Psoas muscle (tissue), 8 donors: ENCODE results near the gene YTHDC1. TPM values are rescaled to one million over a fixed set of nuclear protein-coding genes. Genes with fewer than 3 reads are reported as not detected.
A peak's percentile ranks its signal among the peaks of the same experiment; 100 is the strongest.

Source experiments
- ATAC-seq, 4 donors: fragments of 200-7000 bp; cut with Tn5 transposase; one replicate each; pipeline ENCODE4 v1.9.1; 2020; ENCODE audit warnings: moderate library complexity in 3 of 4, mild to moderate bottlenecking in 2 of 4
- DNase-seq, 2 donors: peaks; one replicate each; pipeline ENCODE4 v3.0.0-alpha.2; 2020
- H3K27ac ChIP-seq: fragments of 200-600 bp; one replicate; pipeline ENCODE4 v1.8.0; 2022
- H3K27me3 ChIP-seq, 3 donors: fragments of 200-600 bp in 1 of 3; one replicate each; pipeline versions ENCODE4 v1.6.1 to v1.8.0; 2013 to 2022; ENCODE audit warnings: low read length in 2 of 3, mild to moderate bottlenecking in 2 of 3, moderate library complexity in 1 of 3; ENCODE audit not compliant: insufficient read depth in 3 of 3
- H3K36me3 ChIP-seq, 2 donors: fragments of 200-600 bp in 1 of 2; one replicate each; pipeline versions ENCODE4 v1.6.1 to v1.8.0; 2013 to 2022; ENCODE audit warnings: low read depth in 1 of 2, mild to moderate bottlenecking in 1 of 2, moderate library complexity in 1 of 2; ENCODE audit not compliant: insufficient read depth in 1 of 2
- H3K4me1 ChIP-seq: fragments of 200-600 bp; one replicate; pipeline ENCODE4 v1.8.0; 2022
- H3K4me3 ChIP-seq: fragments of 200-600 bp; one replicate; pipeline ENCODE4 v1.8.0; 2022; ENCODE audit warnings: mild to moderate bottlenecking
- H3K9me3 ChIP-seq: fragments of 200-600 bp; one replicate; pipeline ENCODE4 v1.8.0; 2022
- CTCF ChIP-seq: fragments of 200-600 bp; IDR thresholded peaks from one replicate; pipeline ENCODE4 v1.8.0; 2022; ENCODE audit warnings: antibody characterized with exemption
- WGBS, 3 donors: extraction: QIAGEN DNeasy Blood & Tissue Kit; methylation state at CpG; one replicate each; pipeline versions ENCODE4 v1.1.6 to v1.1.7; 2013; 5-methylcytosine and 5-hydroxymethylcytosine counted together
- intact Hi-C, 2 donors: fragments of 100-400 bp; cut with DNase I; formaldehyde crosslinking; loops; one replicate each; pipeline versions ENCODE4 v1.11.0 to v1.14.2; 2022
- polyA plus RNA-seq, 3 donors: library from polyadenylated mRNA; stranded (reverse); fragments of 200-250 nt; gene quantifications; one replicate each; pipeline ENCODE4 v1.2.3, GENCODE V29; 2013
- total RNA-seq, 4 donors: library from RNA; stranded (reverse); fragmentation: NEBNext Ultra II Directional in 2 of 4; extraction: Animal tissue kit (Norgen Biotek cat#: 25700) in 2 of 4; gene quantifications; one replicate each; pipeline versions ENCODE4 v1.2.1 to v1.2.4, GENCODE V29; 2021 to 2023
- donor health status: healthy with polysubstance abuse.
- donor health status: DM: no; HTN: no; CAD: no; lungs with moderate emphysema.
- donor health status: Bipolar disorder and iron deficiency.
- donor health status: healthy.
- donor health status: DM: yes; HTN: yes; CAD: no.
- donor health status: DM: no; HTN: no; CAD: no.
- donor health status: DM: no; HTN: no; CAD: no.
- donor health status: DM: yes; HTN: yes; CAD: no.

YTHDC1 gene
- total and polyA plus RNA-seq, 7 donors, result 19.1 to 58.5 (median 43.2) TPM

GRCh38 chr4:68272380-68272779, 77.5 kb downstream of the YTHDC1 start:
- no peaks in the 10 kb centered on the region for H3K9me3 ChIP-seq
- WGBS, 3 donors, result 45 to 54% (median 48%) methylated on average over 2 of the region's 2 CpGs
- H3K4me3 ChIP-seq, result peak overlapping the region; percentile 37
- H3K4me1 ChIP-seq, result no peaks in the 10 kb centered on the region
- DNase-seq (no peak), ATAC-seq (no peak)
- TF ChIP-seq CTCF, result no peak
- no peak overlapping the region for H3K27ac ChIP-seq
- intact Hi-C loops, result loop anchor here in 1 of 2 donors (1.0 kb wide), 1 partner anchor 103 kb away; no protein-coding TSS in a partner anchor
- no peaks in the 10 kb centered on the region for H3K36me3 ChIP-seq
- H3K27me3 ChIP-seq, result peaks cover 0 to 4% (median 0%) of the 10 kb centered on the region in 3 donors

GRCh38 chr4:68271851-68272357, 78.0 kb downstream of the YTHDC1 start:
- intact Hi-C loops, result loop anchor here (1.0 to 2.0 kb wide), 2 partner anchors 103 to 105 kb away; no protein-coding TSS in a partner anchor
- 7 to 17% (median 13%) methylated on average over 11 of the region's 11 CpGs for WGBS, 3 donors
- TF ChIP-seq CTCF, result peak; percentile 81
- ATAC-seq, result peak in 2 of 4 donors; percentile 72 to 82
- Histone ChIP-seq H3K27ac (no peak overlapping the region), H3K9me3 (no peaks in the 10 kb centered on the region), H3K27me3 (peaks cover 0 to 4% (median 0%) of the 10 kb centered on the region in 3 donors), H3K36me3 (no peaks in the 10 kb centered on the region), H3K4me3 (peak overlapping the region; percentile 37), H3K4me1 (no peaks in the 10 kb centered on the region)
- no peak for DNase-seq

GRCh38 chr4:68267433-68267944, 82.4 kb downstream of the YTHDC1 start:
- intact Hi-C loops, result no loop called here
- no peak for TF ChIP-seq CTCF
- Histone ChIP-seq H3K27ac (no peak overlapping the region), H3K4me3 (no peak overlapping the region), H3K4me1 (no peaks in the 10 kb centered on the region), H3K27me3 (no peaks in the 10 kb centered on the region), H3K9me3 (no peaks in the 10 kb centered on the region), H3K36me3 (no peaks in the 10 kb centered on the region)
- DNase-seq (no peak), ATAC-seq (no peak)
- 73 to 75% (median 73%) methylated on average over 2 of the region's 2 CpGs for WGBS, 3 donors

- no peak for ATAC-seq
- DNase-seq, result no peak
- Histone ChIP-seq H3K27me3 (no peaks in the 10 kb centered on the region), H3K4me3 (no peak overlapping the region), H3K9me3 (no peaks in the 10 kb centered on the region), H3K4me1 (no peaks in the 10 kb centered on the region), H3K36me3 (no peaks in the 10 kb centered on the region), H3K27ac (no peak overlapping the region)
- TF ChIP-seq CTCF, result no peak
- 58 to 64% (median 59%) methylated on average over 3 of the region's 3 CpGs for WGBS, 3 donors
- intact Hi-C loops, result no loop called here
Observed at GRCh38 chr4:68264875-68265565, 84.9 kb downstream of the YTHDC1 start.

Other genes with a start within 250 kb of the YTHDC1 start
- gene TMPRSS11F, start 220.2 kb downstream of the YTHDC1 start, total RNA-seq, result not detected
- gene TMPRSS11F, start 220.2 kb downstream of the YTHDC1 start, polyA plus RNA-seq, result not detected
- gene TMPRSS11B, start 104.4 kb downstream of the YTHDC1 start, total RNA-seq, result not detected
- gene TMPRSS11B, start 104.4 kb downstream of the YTHDC1 start, polyA plus RNA-seq, result under 1 TPM in 2 of 3 donors, not detected in 1; 0.03 TPM
- gene TMPRSS11E, start 97.4 kb upstream of the YTHDC1 start, total RNA-seq, result not detected
- gene TMPRSS11E, start 97.4 kb upstream of the YTHDC1 start, polyA plus RNA-seq, result under 1 TPM in 2 of 3 donors, not detected in 1; 0.04 to 0.08 TPM
- not detected for gene UGT2B17, start 226.2 kb upstream of the YTHDC1 start, total RNA-seq
- gene UGT2B17, start 226.2 kb upstream of the YTHDC1 start, polyA plus RNA-seq, result not detected